Neural progenitor cell (in vitro differentiated cells): ENCODE results near the gene DOK7. TPM values are rescaled to one million over a fixed set of nuclear protein-coding genes. Genes with fewer than 3 reads are reported as not detected.

Experiments
- DNase-seq: peaks from one replicate; pipeline ENCODE4 v3.0.0-alpha.2; 2016; ENCODE audit warnings: low spot score
- H2AFZ ChIP-seq: fragments of 200-600 bp; sonication (generic); replicated peaks from 2 replicates; pipeline ENCODE4 v1.6.1; 2016; ENCODE audit warnings: antibody characterized with exemption
- H3F3A ChIP-seq: fragments of 200-600 bp; sonication (generic); 2 replicates; pipeline ENCODE4 v1.6.1; 2016; ENCODE audit warnings: antibody characterized with exemption, low read depth
- H3K27ac ChIP-seq: fragments of 200-600 bp; sonication (generic); 2 replicates; pipeline ENCODE4 v1.5.1; 2016; ENCODE audit warnings: mild to moderate bottlenecking
- H3K27me3 ChIP-seq: fragments of 200-600 bp; sonication (generic); 2 replicates; pipeline ENCODE4 v1.6.1; 2016; ENCODE audit warnings: mild to moderate bottlenecking, moderate library complexity
- H3K36me3 ChIP-seq: fragments of 200-600 bp; sonication (generic); 2 replicates; pipeline ENCODE4 v1.5.1; 2016
- H3K4me1 ChIP-seq: fragments of 200-600 bp; sonication (generic); 2 replicates; pipeline ENCODE4 v1.6.1; 2016; ENCODE audit warnings: mixed run types
- H3K4me2 ChIP-seq: fragments of 200-600 bp; sonication (generic); 2 replicates; pipeline ENCODE4 v1.6.1; 2016
- H3K4me3 ChIP-seq: fragments of 200-600 bp; sonication (generic); 2 replicates; pipeline ENCODE4 v1.5.1; 2016
- H3K79me2 ChIP-seq: fragments of 200-600 bp; sonication (generic); 2 replicates; pipeline ENCODE4 v1.6.1; 2016; ENCODE audit warnings: low read depth
- H3K9ac ChIP-seq: fragments of 200-600 bp; sonication (generic); 2 replicates; pipeline ENCODE4 v1.6.1; 2016
- H3K9me3 ChIP-seq: fragments of 200-600 bp; sonication (generic); 2 replicates; pipeline ENCODE4 v1.5.1; 2016; ENCODE audit warnings: low read depth
- H4K20me1 ChIP-seq: fragments of 200-600 bp; sonication (generic); 2 replicates; pipeline ENCODE4 v1.6.1; 2016; ENCODE audit warnings: low read depth
- H3K27ac Mint-ChIP-seq: 3 replicates; pipeline ENCODE4 v1.8.0; 2021; ENCODE audit warnings: mixed read lengths
- H3K27me3 Mint-ChIP-seq: 2 replicates; pipeline ENCODE4 v1.8.0; 2022; ENCODE audit warnings: low read depth, mild to moderate bottlenecking, inconsistent platforms, moderate library complexity, mixed read lengths; ENCODE audit not compliant: insufficient read depth
- H3K36me3 Mint-ChIP-seq: 3 replicates; pipeline ENCODE4 v1.8.0; 2021; ENCODE audit warnings: mixed read lengths
- H3K4me1 Mint-ChIP-seq: 3 replicates; pipeline ENCODE4 v1.8.0; 2021; ENCODE audit warnings: mixed read lengths
- H3K4me3 Mint-ChIP-seq: 3 replicates; pipeline ENCODE4 v1.8.0; 2021; ENCODE audit warnings: mild to moderate bottlenecking, moderate library complexity, mixed read lengths
- H3K9me3 Mint-ChIP-seq: 3 replicates; pipeline ENCODE4 v1.8.0; 2020; ENCODE audit warnings: mixed read lengths
- EZH2 ChIP-seq: fragments of 200-600 bp; sonication (generic); IDR thresholded peaks from 2 replicates; pipeline ENCODE4 v1.6.1; 2017; ENCODE audit warnings: antibody characterized with exemption, mild to moderate bottlenecking, moderate library complexity
- EZH2phosphoT487 ChIP-seq: fragments of 200-600 bp; sonication (generic); IDR thresholded peaks from 2 replicates; pipeline ENCODE4 v1.6.1; 2017; ENCODE audit warnings: antibody characterized with exemption
- total RNA-seq: library from RNA; depleted of rRNA; stranded (reverse); fragments of >200 nt; gene quantifications from 2 replicates; pipeline ENCODE4 v1.2.3, GENCODE V29; 2015; ENCODE audit warnings: low replicate concordance
- TF ChIP-seq, protein P1 (sequence below): fragments of 200-600 bp; sonication (generic); IDR thresholded peaks from 2 replicates; pipeline ENCODE4 v1.5.1; 2017; ENCODE audit warnings: antibody characterized with exemption, mild to moderate bottlenecking

The DOK7 gene
- total RNA-seq, 1 donor from 2014 or later, result not detected

- no peak for TF ChIP-seq EZH2phosphoT487
- TF ChIP-seq, protein P1, sequence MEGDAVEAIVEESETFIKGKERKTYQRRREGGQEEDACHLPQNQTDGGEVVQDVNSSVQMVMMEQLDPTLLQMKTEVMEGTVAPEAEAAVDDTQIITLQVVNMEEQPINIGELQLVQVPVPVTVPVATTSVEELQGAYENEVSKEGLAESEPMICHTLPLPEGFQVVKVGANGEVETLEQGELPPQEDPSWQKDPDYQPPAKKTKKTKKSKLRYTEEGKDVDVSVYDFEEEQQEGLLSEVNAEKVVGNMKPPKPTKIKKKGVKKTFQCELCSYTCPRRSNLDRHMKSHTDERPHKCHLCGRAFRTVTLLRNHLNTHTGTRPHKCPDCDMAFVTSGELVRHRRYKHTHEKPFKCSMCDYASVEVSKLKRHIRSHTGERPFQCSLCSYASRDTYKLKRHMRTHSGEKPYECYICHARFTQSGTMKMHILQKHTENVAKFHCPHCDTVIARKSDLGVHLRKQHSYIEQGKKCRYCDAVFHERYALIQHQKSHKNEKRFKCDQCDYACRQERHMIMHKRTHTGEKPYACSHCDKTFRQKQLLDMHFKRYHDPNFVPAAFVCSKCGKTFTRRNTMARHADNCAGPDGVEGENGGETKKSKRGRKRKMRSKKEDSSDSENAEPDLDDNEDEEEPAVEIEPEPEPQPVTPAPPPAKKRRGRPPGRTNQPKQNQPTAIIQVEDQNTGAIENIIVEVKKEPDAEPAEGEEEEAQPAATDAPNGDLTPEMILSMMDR, result no peak
- TF ChIP-seq EZH2, result no peak
Observed at GRCh38 chr4:3467601-3468031, 4.5 kb downstream of the DOK7 start.

GRCh38 chr4:3468154-3468553 is 5.0 kb downstream of the DOK7 start:
- H3K27me3 Mint-ChIP-seq, result peaks cover 10% of the 10 kb centered on the region
- H3K79me2 ChIP-seq, result no peaks in the 10 kb centered on the region
- no peaks in the 10 kb centered on the region for H4K20me1 ChIP-seq

More at GRCh38 chr4:3467601-3468031, 4.5 kb downstream of the DOK7 start:
- peaks cover 12% of the 10 kb centered on the region for H3K27me3 Mint-ChIP-seq
- Histone ChIP-seq H3K9me3 (no peaks in the 10 kb centered on the region), H3K9ac (no peak overlapping the region), H3F3A (peaks cover 20% of the 10 kb centered on the region), H3K4me1 (peaks cover 12% of the 10 kb centered on the region), H2AFZ (no peak overlapping the region), H4K20me1 (no peaks in the 10 kb centered on the region), H3K4me3 (no peak overlapping the region), H3K4me2 (no peak overlapping the region), H3K79me2 (no peaks in the 10 kb centered on the region), H3K36me3 (no peaks in the 10 kb centered on the region), H3K27me3 (peaks cover 72% of the 10 kb centered on the region), H3K27ac (no peak overlapping the region)
- H3K27ac Mint-ChIP-seq, result no peak overlapping the region
- H3K4me1 Mint-ChIP-seq, result peaks cover 26% of the 10 kb centered on the region
- DNase-seq, result peak; percentile 6
- H3K36me3 Mint-ChIP-seq, result no peaks in the 10 kb centered on the region
- no peak overlapping the region for H3K4me3 Mint-ChIP-seq
- H3K9me3 Mint-ChIP-seq, result no peaks in the 10 kb centered on the region

DNA sequence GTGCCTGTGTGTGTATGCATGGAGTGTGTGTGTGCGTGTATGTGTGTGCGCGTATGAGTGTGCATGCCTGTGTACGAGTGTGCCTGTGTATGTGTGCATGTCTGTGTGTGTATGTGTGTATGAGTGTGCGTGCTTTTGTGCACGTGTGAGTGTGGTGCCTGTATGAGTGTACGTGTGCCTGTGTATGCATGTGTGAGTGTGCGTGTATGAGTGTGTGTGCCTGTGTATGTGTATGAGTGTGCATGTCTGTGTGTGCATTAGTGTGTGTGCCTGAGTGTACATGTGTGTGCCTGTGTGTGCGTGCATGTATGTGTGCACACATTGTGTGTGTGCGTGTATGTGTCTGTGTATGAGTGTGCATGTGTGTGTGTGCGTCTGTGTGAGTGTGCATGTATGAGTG is 5.7 kb downstream of the DOK7 start:
- Mint-ChIP-seq H3K27me3 (peaks cover 10% of the 10 kb centered on the region), H3K9me3 (no peaks in the 10 kb centered on the region), H3K27ac (no peak overlapping the region), H3K36me3 (no peaks in the 10 kb centered on the region), H3K4me1 (peaks cover 23% of the 10 kb centered on the region), H3K4me3 (no peak overlapping the region)
- H3K4me1 ChIP-seq, result no peaks in the 10 kb centered on the region
- H3K9me3 ChIP-seq, result no peaks in the 10 kb centered on the region
- H4K20me1 ChIP-seq, result no peaks in the 10 kb centered on the region
- no peak overlapping the region for H2AFZ ChIP-seq
- H3F3A ChIP-seq, result peaks cover 17% of the 10 kb centered on the region
- H3K36me3 ChIP-seq, result no peaks in the 10 kb centered on the region
- peaks cover 64% of the 10 kb centered on the region for H3K27me3 ChIP-seq
- H3K27ac ChIP-seq, result no peak overlapping the region
- no peak overlapping the region for H3K4me3 ChIP-seq
- TF ChIP-seq EZH2 (no peak), EZH2phosphoT487 (no peak)
- TF ChIP-seq, protein P1, result no peak
- H3K9ac ChIP-seq, result no peak overlapping the region
- no peaks in the 10 kb centered on the region for H3K79me2 ChIP-seq
- no peak overlapping the region for H3K4me2 ChIP-seq
- peak; percentile 1 for DNase-seq

More at GRCh38 chr4:3468154-3468553, 5.0 kb downstream of the DOK7 start:
- H3F3A ChIP-seq, result peaks cover 17% of the 10 kb centered on the region
- no peak overlapping the region for H3K4me3 ChIP-seq
- Mint-ChIP-seq H3K4me3 (no peak overlapping the region), H3K4me1 (peaks cover 23% of the 10 kb centered on the region), H3K9me3 (no peaks in the 10 kb centered on the region), H3K27ac (no peak overlapping the region), H3K36me3 (no peaks in the 10 kb centered on the region)
- no peaks in the 10 kb centered on the region for H3K36me3 ChIP-seq
- H3K27me3 ChIP-seq, result peaks cover 67% of the 10 kb centered on the region
- no peak overlapping the region for H3K9ac ChIP-seq
- H3K27ac ChIP-seq, result no peak overlapping the region
- peaks cover 6% of the 10 kb centered on the region for H3K4me1 ChIP-seq
- TF ChIP-seq, protein P1, result no peak
- TF ChIP-seq EZH2phosphoT487, result no peak
- TF ChIP-seq EZH2, result no peak
- H3K9me3 ChIP-seq, result no peaks in the 10 kb centered on the region
- DNase-seq, result peak; percentile 1
- H2AFZ ChIP-seq, result no peak overlapping the region
- no peak overlapping the region for H3K4me2 ChIP-seq
